Iris pigment epithelial cell (primary cell): ENCODE results near the gene FAM193B.
A peak's percentile ranks its signal among the peaks of the same experiment; 100 is the strongest.

ENCODE experiments used
- DNase-seq: peaks from one replicate; pipeline ENCODE4 v3.0.0-alpha.2; 2011; ENCODE audit warnings: low read depth

The FAM193B gene

GRCh38 chr5:177554474-177555111 is at the start of gene FAM193B:
Gene FAM193B (minus strand): TSS chr5:177554563. CDS start chr5:177554458, 105 bp downstream.
- peak; percentile 92 for DNase-seq

- DNase-seq = no peak
These were observed 49.8 kb upstream of the FAM193B start for GRCh38 chr5:177604116-177604521.

GRCh38 chr5:177603631-177604030 is 49.3 kb upstream of the FAM193B start:
- DNase-seq = no peak

- no peak for DNase-seq
These were observed 48.1 kb upstream of the FAM193B start for GRCh38 chr5:177602458-177602830.

GRCh38 chr5:177601577-177602457 is 47.5 kb upstream of the FAM193B start:
- no peak for DNase-seq

- no peak for DNase-seq
These were observed 46.8 kb upstream of the FAM193B start for GRCh38 chr5:177601126-177601525.

GRCh38 chr5:177600508-177601018 is 46.2 kb upstream of the FAM193B start:
- DNase-seq = peak; percentile 46

GRCh38 chr5:177599731-177600507 is 45.6 kb upstream of the FAM193B start, which contains the start of gene B4GALT7:
Gene B4GALT7 (plus strand): TSS chr5:177600132. CDS start chr5:177600211, 79 bp downstream.
- DNase-seq = peak; percentile 80

GRCh38 chr5:177598477-177598876 is 44.1 kb upstream of the FAM193B start:
- no peak for DNase-seq

- no peak for DNase-seq
These were observed 42.4 kb upstream of the FAM193B start for GRCh38 chr5:177596775-177597238.

GRCh38 chr5:177595991-177596774 is 41.8 kb upstream of the FAM193B start:
- DNase-seq = no peak

GRCh38 chr5:177595026-177595585 is 40.7 kb upstream of the FAM193B start:
- DNase-seq = no peak

- DNase-seq = no peak
These were observed 39.7 kb upstream of the FAM193B start for GRCh38 chr5:177594071-177594470.

- DNase-seq = no peak
These were observed 39.1 kb upstream of the FAM193B start for GRCh38 chr5:177593511-177593910.

GRCh38 chr5:177592905-177593304 is 38.5 kb upstream of the FAM193B start:
- no peak for DNase-seq

- peak; percentile 82 for DNase-seq
These were observed 37.9 kb upstream of the FAM193B start, which contains the start of gene TMED9 for GRCh38 chr5:177592010-177592834. Gene TMED9 (plus strand): TSS chr5:177592203. CDS start chr5:177592215, 12 bp downstream.

- DNase-seq = no peak
These were observed 37.3 kb upstream of the FAM193B start for GRCh38 chr5:177591690-177592009.

- DNase-seq = no peak
These were observed 36.0 kb upstream of the FAM193B start for GRCh38 chr5:177590406-177590805.

- DNase-seq = no peak
These were observed 34.1 kb upstream of the FAM193B start for GRCh38 chr5:177588413-177588909.

- DNase-seq = no peak
These were observed 24.0 kb upstream of the FAM193B start for GRCh38 chr5:177578316-177578715.
